ENCODE results near the gene SLC38A2.
A peak's percentile ranks its signal among the peaks of the same experiment; 100 is the strongest.
"Not testable (repeated sequence)": the region's sequence is repeated elsewhere in the genome, so short reads cannot be mapped to it uniquely, and the experiment has no call there.

The SLC38A2 gene

DNA sequence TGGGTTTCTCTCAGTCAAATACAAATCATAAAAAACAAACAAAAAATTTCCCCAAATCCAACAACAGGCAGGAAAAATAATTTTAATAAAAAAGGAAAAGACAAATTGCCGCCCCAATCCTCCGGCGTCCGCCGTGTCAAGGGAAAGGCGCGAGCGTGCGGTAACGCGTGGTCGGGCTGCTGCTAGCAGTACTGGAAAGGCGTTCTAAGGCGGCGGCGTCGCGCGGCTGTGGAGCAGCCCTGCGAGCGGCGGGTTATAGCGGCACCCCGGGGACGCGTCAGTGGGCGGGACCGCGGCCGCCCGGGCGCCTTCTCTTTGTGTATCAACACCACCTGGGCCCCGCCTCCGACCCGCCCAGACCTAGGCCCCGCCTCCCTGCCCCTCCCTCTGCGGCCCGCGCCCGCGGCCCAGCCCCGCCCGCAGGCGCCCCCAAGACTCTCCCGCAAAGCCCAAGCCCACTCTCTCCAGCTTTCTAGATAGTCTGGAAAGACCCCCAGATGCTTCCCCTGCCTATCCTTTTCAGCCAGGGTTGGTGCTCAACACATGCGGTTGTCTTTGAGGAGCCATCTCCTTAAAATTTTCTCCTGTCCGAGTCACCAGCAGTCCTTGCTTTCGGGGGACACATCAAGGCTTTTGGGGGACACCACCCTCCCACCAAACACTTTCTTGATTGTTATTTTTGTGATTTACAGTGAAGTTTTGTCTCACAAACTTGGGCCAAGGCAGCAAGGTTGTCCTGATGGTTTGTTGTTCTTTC lies at the start of gene SLC38A2:
SLC38A2 (minus strand) TSS at position 230 of the 757 bp plus-strand sequence. CDS start 1,480 bp downstream, outside the sequence.
- DNase-seq, result peak; percentile 96

DNA sequence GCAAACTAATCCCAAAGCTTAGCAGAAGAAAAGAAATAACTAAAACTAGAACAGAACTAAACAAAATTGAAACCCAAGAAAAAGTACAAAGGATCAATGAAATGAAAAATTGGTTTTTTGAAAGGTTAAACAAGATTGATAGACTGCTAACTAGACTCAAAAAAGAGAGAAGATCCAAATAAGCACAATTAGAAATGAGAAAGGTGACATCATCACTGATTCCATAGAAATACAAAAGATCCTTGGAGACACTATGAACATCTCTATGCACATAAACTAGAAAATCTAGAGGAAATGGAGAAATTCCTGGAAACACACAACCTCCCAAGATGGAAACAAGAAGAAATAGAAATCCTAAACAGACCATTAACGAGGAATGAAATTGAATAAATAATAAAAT lies 47.1 kb upstream of the SLC38A2 start:
- no peak for DNase-seq

DNA sequence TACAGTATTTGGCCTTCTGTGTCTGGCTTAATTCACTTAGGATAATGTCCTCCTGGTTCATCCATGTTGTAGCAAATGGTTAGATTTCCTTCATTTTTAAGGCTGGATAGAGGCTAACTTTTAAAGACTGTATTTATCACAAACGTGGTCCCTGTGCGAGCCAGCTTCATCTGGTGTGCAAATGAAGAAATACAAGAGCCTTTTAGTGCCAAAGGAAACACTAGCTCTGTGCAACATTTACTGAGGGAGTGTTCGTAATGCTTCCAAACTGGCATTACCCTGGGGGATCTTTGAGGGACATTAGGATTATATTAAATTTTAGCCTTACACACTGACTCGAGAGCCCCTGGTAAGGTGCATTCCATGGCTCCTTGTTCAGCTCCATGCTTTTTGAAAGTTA lies 43.0 kb upstream of the SLC38A2 start:
- DNase-seq, result no peak

DNA sequence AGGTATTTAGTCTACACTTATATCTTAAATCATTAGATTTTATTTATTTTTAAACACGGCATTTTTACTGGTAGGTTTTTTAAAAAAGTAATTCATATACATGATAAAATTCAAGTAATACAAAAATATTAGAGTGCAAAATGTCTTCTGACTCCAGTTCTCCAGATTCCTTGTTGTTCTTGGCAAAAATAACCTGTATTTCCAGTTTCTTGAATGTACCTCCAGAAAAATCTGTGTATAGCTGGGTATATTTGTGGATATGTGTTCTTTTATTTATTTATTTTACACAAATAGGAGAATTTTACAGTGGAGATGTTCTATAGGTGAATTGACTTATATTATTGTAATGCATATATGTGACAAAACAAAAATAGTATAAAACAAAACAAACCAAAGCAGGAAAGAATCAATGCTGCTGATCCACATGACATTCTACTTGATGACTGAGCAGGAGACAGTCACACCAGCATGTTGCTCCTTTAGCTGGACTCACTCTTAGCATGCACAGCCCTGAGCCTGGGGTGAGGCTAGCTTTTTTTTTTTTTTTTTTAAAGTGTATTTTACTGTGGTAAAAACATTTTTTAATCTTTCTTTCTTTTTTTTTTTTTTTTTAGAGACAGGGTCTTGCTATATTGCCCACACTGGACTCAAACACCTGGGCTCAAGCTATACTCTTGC lies 42.2 kb upstream of the SLC38A2 start:
- no peak for DNase-seq

DNA sequence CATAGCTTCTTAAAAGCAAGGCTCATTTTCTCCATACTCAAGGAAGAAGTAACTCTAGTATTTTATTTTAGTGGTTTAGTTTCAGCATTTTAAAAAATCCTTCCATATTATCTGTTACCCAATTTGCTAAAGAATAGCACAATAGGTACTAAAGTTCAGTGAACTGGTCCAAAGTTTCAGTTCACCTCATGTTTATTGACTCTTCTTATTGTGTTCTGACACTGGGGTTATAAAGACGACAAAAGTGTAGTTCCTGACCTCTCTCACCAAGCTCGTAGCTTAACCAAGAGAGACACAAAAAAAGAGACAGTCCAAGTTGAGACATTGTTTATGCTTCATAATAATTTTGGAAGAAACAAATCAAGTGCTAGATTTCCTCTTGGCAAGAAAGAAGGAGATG lies 40.8 kb upstream of the SLC38A2 start:
- DNase-seq, result no peak

DNA sequence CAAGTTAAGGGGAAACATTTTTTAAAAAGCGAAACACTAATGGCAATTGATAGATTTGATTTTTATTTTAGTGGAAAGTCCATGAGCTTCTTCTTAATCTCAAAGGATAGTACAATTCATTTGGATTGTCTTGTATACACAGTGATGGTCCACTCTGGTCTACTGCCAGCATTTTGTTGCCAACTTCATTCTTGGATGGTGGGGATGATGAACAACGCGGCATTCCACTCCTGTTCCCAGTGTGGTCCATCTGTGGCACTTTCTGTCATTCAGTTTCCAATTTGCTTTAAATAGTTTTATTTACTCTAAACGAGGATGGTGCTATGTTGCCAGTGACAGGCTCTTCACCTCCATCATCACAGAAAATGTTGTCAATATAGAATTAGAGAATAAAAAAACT lies 40.3 kb upstream of the SLC38A2 start:
- no peak for DNase-seq

DNA sequence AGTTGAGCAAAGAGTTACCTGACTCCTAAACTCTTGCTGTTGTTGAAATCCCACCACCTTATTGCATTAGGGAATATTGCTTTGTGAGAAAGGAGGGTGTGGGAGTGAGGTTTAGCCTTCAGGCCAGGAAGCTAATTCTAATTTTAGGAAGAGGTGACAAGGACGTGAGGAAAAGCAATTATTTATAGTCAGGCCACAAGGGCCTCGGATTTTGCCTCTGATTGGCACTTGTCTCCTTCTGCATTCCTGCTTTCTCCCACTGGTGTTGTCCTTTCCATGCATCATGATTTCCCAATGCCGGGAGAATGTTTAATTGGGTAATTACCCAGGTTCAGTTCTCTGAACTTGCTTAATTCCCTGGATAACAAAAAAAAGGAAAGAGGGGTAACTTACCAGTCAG lies 37.9 kb upstream of the SLC38A2 start:
- DNase-seq, result no peak

DNA sequence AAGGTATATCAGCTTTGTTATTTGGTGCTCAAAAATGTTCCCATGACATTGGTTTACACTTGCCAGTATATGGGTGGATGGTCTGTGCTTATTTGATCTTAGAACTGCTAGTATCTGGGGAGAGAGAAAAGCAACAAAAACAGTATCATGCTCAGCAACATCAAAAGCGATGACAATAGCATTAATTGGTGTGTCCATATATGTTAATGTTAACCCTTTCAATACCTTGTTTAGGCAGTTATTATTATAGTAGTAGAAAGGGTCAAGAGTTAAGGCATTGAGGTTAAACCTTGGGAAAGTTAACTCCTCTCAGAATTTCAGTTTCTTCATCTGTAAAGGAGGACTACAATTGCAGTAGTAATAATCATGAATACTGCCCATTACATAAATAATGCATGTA lies 37.4 kb upstream of the SLC38A2 start:
- no peak for DNase-seq

DNA sequence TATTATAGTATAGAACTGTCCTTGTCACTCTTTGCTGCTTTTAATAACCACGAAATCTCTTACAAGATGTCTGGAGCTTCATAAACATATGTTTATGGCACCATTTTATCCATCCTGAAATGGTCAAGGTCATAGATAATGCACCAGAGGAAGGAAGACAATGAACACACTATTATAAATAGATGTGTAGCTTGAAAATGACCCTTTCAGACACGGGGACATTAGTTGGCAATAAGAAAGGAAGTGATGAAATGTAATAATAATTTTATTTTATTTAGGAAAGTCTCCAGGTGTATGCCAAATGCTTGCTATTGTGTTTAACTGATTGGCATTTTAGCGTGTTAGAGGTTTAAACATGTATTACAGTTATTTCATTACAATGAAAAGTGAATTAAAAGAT lies 36.8 kb upstream of the SLC38A2 start:
- DNase-seq, result no peak

DNA sequence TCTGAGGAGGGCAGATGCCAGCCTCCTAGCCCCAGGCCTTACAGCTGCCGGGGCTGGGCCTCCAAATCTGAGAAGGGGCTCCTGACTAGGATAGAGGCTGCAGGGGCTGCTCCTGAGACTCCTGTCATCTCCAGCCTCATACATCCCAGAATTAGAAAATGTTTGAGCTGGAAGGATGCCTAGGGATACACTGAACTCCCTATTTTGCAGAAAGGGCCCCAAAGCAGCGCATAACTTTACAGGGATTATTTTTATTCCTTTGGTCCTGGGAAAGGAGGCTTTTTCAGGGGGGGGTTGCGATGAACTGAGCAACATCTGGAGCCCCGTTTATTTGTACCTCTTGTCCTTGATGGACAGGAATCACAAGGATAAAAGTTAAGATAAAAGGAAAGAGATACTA lies 35.9 kb upstream of the SLC38A2 start:
- DNase-seq, result no peak

DNA sequence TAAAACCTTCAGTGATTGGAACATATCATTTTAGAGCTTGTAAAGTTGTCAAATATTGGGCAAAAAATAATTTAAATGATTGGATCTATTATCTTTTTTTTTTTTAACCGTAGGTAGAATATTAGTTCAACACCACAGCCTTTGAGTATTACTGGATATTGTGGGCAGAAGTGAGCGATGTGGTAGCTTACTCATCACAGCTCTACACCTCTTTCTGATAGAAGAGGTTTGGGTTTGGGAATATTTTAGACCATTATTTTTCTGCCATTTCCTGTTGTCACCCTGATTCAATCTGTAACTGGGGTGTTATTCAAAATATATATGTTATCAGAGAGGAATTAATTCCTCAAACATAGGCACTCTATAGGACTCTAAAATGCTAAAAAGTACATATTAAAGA lies 34.8 kb upstream of the SLC38A2 start:
- DNase-seq, result no peak

DNA sequence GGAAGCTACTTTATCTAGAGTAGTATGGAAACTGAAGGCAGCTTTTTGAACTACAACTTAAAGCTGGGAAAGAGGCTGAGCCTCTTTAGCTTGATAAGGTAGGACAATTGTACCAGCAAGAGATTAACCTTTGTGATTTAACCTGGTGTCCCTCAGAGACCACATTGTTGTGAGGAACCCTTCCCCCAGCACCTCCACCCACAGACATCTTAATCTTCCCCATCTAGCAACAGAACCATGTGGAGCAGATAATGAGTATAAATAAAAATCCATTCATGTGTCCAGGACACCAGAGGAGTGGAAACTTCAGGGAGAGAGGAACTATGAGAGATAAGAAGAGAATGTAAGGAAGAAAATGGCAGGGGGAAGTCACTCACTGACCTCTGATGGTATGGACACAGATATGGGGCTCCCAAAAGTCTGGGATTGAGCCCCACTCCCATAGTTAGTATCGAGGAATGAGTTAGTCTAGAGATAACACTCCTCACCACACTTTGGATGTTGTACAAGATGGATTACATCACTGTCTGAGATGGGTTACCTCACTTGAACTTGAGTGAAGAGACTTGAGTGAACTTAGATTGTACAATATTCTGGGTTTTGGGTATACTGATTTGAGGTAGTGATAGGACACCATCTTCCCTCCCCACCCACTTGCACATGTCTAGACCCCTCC lies 33.9 kb upstream of the SLC38A2 start:
- no peak for DNase-seq

DNA sequence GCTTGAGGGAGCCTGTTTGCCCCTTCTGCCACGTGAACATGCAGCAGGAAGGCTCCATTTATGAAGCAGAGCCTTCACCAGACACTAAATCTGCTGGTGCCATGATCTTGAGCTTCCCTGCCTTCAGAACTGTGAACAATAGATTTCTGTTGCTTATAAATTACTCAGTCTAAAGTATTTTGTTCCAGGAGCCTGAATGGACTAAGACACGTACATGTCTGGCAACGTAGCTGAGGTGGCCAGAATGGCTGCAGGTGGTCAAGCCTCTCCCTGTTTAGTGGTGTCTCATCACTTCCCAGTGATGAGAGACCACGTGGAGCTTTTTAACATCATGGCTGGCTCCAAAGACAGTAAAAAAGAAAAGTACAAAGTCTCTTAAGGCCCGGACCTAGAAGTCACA lies 32.2 kb upstream of the SLC38A2 start:
- DNase-seq, result no peak

DNA sequence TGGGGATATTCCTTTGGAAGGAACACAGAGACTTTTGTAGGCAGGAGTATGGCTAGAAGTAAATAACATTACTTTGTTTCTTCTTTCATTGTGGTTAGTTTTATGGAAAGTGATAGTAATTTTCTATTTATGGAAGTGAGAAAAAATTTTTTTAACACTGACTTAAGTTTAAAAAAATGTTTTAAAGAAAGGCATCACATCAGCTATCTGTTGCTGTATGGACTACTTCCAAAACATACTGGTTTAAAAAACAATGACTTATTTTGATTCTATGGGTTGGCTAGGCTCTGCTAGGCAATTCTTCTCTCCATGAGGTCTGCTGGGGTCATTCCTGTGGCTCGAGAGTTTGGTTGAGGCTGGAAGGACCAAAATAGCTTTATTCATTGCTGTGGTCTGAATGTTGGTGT lies 31.7 kb upstream of the SLC38A2 start:
- DNase-seq, result no peak

DNA sequence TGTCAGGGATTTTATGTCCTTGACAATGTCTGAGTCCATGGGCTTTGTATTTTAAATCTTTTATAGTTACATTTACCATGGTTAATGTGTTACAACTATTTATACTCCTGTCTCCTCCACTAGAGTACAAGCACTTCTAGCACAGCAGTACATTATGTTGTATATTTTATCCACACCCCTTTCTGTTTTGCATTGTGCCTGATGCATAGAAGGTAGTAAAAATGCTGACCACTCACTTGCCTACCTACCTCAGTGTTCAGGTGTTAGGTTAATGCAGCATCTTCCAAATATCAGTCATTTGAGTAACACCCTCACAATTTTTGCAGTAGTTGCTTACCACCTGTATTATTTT lies 31.1 kb upstream of the SLC38A2 start:
- DNase-seq, result no peak

DNA sequence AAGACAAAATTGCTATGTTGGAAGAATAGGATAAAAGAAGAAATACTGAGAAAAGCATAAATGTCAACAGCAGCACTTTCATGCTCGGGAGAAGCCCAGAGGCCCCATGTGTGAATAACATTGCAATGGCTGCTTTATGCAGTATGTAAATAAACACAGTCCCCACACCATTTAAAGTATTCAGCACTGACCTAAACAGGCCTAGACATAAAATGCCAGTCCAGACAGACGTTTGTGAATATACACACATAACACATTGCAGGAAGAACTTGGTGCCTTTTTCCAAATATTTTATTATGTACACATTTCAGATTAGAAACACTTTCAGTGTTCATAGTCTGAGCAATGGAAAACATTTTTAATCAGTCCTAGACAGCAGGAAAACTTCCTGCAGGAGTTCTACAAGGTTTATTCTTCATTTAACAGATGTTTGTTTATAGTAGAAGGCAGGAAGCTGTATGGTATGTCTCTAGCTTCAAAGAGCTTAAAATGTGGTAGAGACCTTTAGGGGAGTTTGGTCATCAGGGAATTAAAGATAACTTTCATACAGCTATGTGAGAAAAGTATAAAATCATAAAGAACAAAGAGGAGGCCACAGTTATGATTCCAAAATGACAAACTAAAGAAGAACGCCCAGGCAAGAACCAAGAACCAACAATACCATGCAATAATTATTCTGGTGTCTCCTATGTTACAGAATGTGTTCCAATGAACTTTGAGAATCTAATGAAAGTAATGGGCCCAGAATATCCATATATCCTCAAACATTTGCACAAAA lies 30.6 kb upstream of the SLC38A2 start:
- DNase-seq, result no peak

DNA sequence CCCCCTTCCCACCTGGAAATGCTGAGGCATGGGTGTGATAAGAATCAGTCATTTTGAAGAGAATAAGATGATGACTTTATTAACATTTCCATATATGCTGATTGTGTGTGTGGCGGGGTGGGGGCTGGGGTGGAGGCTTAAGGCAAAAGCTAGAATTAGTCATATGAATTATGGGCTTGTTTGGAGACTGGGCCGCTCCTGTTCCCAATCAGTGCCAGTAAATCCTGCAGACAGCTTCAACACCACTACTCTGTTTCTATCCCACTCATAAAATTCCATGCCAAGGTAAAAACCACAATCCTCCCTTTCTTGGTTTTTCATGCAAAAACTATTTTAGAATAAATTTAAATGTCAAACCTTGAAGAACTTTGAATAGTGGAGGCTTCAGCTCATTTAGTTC lies 29.9 kb upstream of the SLC38A2 start:
- no peak for DNase-seq

DNA sequence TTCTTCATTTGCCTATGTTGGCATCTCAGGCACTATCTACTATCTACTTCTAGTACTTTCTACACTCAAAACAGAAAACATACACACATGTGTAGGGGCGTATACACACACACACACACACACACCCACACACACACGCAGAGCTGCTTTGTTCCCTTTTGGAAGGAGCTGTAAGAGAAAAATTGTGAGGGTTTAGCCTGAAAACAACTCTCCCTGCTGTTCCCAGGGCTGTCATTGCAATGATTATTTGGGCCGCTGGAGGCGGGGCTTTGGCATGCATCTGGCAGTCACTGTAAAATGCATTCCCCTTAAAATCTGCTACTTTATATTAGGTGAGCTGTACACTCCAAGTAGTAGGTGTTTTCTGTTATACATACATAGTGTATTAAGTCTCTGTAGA lies 29.1 kb upstream of the SLC38A2 start:
- no peak for DNase-seq

DNA sequence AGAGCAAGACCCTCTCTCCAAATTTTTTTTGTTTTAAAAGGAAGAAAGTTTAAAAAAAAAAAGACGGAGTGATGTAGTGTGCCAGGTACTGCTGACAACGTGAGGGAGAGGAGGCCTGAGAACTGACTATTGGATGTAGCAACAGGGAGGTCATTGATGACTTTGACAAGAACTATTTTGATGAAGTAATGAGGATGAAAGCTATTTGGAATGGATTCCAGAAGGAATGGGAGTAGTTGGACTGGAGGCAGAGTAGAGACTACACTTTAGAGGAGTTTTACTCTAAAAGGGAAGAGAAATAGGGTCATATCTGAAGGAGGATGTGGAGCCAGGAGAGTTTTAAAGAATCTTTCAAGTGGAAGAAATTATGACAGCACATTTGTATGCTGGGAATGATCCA lies 27.8 kb upstream of the SLC38A2 start:
- no peak for DNase-seq

DNA sequence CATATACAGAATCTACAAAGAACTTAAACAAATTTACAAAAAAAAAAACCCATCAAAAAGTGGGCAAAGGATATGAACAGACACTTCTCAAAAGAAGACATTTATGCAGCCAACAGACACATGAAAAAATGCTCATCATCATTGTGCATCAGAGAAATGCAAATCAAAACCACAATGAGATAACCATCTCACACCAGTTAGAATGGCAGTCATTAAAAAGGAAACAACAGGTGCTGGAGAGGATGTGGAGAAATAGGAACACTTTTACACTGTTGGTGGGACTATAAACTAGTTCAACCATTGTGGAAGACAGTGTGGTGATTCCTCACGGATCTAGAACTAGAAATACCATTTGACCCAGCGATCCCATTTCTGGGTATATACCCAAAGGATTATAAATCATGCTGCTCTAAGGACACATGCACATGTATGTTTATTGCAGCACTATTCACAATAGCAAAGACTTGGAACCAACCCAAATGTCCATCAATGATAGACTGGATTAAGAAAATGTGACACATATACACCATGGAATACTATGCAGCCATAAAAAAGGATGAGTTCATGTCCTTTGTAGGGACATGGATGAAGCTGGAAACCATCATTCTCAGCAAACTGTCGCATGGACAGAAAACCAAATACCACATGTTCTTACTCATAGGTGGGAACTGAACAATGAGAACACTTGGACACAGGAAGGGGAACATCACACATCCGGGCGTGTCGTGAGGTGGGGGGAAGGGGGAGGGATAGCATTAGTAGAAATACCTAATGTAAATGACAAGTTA lies 27.1 kb upstream of the SLC38A2 start:
- not testable (repeated sequence) for DNase-seq

DNA sequence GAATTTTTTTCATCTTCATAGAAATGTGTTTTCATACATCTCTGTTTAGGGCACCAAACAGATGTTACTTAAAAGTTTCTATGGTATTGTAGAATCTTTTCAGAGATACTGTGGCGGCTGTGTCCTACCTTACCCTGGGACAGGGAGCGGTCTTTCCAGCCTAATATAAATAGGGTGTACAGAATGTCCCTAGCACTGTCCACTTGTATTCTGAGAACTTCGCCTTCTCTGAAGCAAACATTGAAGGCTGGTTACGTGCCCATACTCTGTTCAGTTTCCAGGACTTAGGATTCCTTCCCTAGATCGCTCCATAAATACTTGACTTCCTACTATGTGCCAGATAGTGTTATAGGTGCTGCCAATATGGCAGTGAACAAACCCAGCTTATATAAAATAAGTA lies 24.3 kb upstream of the SLC38A2 start:
- DNase-seq, result no peak

DNA sequence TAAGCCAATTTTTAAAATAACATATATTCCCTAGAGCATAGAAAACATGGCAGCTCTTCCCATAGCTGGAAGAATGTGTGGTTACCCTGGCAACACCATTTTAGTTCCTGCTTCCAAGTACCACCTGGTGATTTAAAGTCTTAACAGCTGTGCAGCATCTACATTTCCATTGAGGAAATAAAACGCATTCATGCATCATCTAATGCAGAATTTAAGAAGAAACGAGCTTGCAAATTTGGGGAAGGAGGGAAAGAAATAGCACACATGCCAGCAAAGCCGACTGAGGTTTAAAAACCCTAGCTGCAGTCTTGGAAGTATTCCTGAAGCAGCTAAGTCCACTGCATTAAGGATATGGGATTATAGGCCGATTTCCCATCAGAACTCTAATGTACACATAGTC lies 22.8 kb upstream of the SLC38A2 start:
- no peak for DNase-seq

DNA sequence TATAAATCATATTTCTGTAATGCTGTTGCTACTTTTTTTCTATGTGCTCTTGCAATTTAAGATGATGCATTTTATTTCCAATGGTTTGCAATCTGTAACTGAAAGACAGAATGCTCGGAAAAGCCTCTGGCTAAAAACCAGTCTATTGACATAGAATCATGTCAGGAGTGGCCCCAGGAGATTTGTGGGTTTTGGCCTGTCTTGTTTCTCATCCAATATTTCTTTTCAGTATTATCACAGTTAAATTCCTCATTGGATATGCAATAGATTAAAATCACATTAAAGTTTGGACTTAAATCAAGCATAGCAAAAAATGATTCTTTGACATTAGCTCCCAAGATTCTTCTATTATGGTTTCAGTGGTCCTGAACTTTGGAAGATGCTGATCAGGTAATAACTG lies 19.1 kb upstream of the SLC38A2 start:
- no peak for DNase-seq

All from NCI-H774 (cell line).